Thoracic aorta (tissue), 2 donors: ENCODE data around the gene MBLAC1. TPM values are rescaled to one million over a fixed set of nuclear protein-coding genes. Genes with fewer than 3 reads are reported as not detected.

Experiments
- ATAC-seq: fragments of 150-250 bp; one replicate; pipeline ENCODE4 v1.8.0; 2017; ENCODE audit warnings: low read depth; ENCODE audit not compliant: insufficient number of reproducible peaks, low FRiP score
- DNase-seq: peaks from one replicate; pipeline ENCODE4 v3.0.0-alpha.2; 2020; ENCODE audit warnings: low spot score
- H3K27ac ChIP-seq, 2 donors: fragments of 200-600 bp; sonication (generic); 1 replicate in 1 of 2; 2 replicates in 1 of 2; pipeline ENCODE4 v1.5.1; 2016; ENCODE audit warnings: mild to moderate bottlenecking in 2 of 2, moderate library complexity in 2 of 2
- H3K27me3 ChIP-seq: fragments of 200-600 bp; sonication (generic); replicated peaks from 2 replicates; pipeline ENCODE4 v1.6.0; 2016; ENCODE audit warnings: mild to moderate bottlenecking; ENCODE audit not compliant: insufficient read depth
- H3K36me3 ChIP-seq: fragments of 200-600 bp; sonication (generic); one replicate; pipeline ENCODE4 v1.5.1; 2016
- H3K4me1 ChIP-seq, 2 donors: fragments of 200-600 bp; sonication (generic); 1 replicate in 1 of 2; 2 replicates in 1 of 2; pipeline versions ENCODE4 v1.5.1 to v1.6.0; 2016; ENCODE audit warnings: low read depth in 2 of 2, mild to moderate bottlenecking in 1 of 2; ENCODE audit not compliant: control insufficient read depth in 1 of 2
- H3K4me3 ChIP-seq: fragments of 200-600 bp; sonication (generic); 2 replicates; pipeline ENCODE4 v1.5.1; 2016; ENCODE audit warnings: mild to moderate bottlenecking
- H3K9me3 ChIP-seq: fragments of 200-600 bp; sonication (generic); 2 replicates; pipeline ENCODE4 v1.5.1; 2016
- total RNA-seq, 2 donors: library from RNA; depleted of rRNA; stranded (reverse); fragments of >200 nt; gene quantifications; one replicate each; pipeline versions ENCODE4 v1.1.0 to v1.2.3, GENCODE V29; 2016
- TF ChIP-seq, protein P1 (sequence below): fragments of 200-600 bp; sonication (generic); IDR thresholded peaks from one replicate; pipeline ENCODE4 v1.5.1; 2019; ENCODE audit warnings: antibody characterized with exemption

MBLAC1 gene
- total RNA-seq, 2 donors from 2014 or later: 1.1 TPM; not detected in 1

DNA sequence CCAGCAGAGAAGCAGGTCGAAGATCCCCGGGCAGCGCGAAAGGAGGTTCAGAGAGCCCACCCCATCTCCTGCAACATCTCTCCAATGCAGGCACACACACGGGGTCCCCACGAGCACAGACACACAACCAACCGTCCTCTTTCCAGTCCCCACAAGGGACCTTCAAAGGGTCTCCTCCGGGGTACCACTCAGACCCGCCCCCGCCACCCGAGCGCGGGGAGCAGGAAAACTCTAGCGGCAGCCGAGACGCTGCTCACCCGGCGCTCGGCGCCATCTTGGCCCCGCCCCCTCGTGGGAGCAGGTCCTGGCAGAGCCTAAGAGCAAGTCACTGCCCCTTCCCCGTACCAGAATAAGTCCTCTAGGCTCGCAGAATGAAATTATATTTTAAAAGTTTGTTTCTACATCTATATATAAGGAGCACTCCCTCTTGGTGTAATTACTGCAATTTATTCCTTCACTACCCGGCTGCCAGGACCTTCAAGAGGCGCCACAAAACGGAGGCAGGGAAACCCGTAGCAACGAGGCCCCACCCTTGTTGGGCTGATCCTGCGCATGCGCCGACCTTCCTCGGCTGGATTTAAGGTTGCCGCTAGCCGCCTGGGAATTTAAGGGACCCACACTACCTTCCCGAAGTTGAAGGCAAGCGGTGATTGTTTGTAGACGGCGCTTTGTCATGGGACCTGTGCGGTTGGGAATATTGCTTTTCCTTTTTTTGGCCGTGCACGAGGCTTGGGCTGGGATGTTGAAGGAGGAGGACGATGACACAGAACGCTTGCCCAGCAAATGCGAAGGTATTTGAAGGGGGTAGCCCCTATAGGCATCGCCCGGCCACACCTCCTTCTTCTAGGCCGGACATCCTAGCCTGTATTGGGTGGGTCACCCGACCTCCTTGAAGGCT, 7.4 kb upstream of the MBLAC1 start, which contains the start of the genes CNPY4 and TAF6:
Gene CNPY4, plus strand, starts transcription at position 563 of the 898 bp plus-strand sequence. Its CDS starts 111 bp downstream, at position 674.
Gene TAF6, minus strand, starts transcription at position 287 of the 898 bp plus-strand sequence. CDS start 5,149 bp downstream, outside the sequence.
- ATAC-seq (peak; percentile 93), DNase-seq (peak; percentile 84)
- Histone ChIP-seq H3K36me3 (no peaks in the 10 kb centered on the region), H3K27me3 (no peaks in the 10 kb centered on the region), H3K27ac (peak within 1 kb of the TSS; percentile 85 to 87), H3K4me1 (peaks cover 11 to 16% of the 10 kb centered on the region in 2 donors), H3K9me3 (no peaks in the 10 kb centered on the region), H3K4me3 (peak within 1 kb of the TSS; percentile 84)
- TF ChIP-seq, protein P1, sequence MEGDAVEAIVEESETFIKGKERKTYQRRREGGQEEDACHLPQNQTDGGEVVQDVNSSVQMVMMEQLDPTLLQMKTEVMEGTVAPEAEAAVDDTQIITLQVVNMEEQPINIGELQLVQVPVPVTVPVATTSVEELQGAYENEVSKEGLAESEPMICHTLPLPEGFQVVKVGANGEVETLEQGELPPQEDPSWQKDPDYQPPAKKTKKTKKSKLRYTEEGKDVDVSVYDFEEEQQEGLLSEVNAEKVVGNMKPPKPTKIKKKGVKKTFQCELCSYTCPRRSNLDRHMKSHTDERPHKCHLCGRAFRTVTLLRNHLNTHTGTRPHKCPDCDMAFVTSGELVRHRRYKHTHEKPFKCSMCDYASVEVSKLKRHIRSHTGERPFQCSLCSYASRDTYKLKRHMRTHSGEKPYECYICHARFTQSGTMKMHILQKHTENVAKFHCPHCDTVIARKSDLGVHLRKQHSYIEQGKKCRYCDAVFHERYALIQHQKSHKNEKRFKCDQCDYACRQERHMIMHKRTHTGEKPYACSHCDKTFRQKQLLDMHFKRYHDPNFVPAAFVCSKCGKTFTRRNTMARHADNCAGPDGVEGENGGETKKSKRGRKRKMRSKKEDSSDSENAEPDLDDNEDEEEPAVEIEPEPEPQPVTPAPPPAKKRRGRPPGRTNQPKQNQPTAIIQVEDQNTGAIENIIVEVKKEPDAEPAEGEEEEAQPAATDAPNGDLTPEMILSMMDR: peak; percentile 27

DNA sequence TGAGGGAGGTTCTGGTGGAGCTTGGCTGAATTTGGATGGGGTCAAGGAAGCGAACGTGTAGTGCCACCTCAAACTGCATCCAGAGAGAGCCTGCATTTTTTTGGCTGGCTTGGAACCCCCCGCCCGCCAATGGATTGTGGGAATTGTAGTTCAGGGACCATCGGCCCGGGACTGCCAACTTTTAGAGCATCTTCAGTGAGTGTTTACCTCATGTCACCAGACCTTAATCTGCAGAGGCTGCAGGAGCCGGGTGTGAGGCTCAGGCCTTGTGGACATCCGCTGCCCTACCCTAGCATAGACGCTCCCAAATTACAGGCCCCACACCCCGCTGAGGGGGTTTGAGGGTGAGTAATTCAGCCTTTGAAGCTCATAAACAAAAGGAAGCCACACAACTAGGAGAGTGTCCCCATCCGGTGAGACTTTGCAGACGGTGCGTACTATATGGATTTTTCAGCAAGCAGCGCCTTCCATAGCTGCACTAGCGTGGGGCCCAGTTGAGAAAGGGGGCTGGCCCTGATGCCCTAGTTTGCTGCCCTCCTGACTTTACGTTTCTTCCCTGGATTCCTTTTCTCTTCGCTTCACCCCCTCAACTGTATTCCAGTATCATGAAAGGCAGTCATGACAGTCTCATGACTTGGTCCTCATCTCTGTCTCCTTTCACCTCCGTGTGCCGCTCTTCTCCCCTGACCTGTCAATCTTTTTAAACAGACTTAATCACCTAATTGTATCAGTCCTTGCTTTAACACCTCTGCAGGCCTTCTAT, 6.6 kb upstream of the MBLAC1 start:
- no peaks in the 10 kb centered on the region for H3K9me3 ChIP-seq
- ATAC-seq (peak; percentile 46), DNase-seq (no peak)
- H3K27ac ChIP-seq: peak overlapping the region; percentile 85 to 87
- H3K4me1 ChIP-seq: peaks cover 11 to 19% of the 10 kb centered on the region in 2 donors
- H3K36me3 ChIP-seq: no peaks in the 10 kb centered on the region
- peak overlapping the region; percentile 84 for H3K4me3 ChIP-seq
- no peaks in the 10 kb centered on the region for H3K27me3 ChIP-seq
- TF ChIP-seq, protein P1: no peak

DNA sequence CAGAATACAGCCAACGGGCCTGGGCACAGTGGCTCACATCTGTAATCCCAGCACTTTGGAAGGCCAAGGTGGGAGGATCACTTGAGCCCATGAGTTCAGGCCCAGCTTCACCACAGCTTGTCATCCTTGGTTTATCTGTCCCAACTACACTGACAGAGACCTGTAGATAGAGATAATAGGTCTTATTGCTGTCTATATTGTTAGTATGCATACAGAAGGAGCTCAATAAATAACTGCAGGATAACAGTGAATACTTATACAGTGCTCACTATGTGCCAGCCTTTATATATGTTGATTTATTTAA, 6.1 kb upstream of the MBLAC1 start:
- H3K27me3 ChIP-seq: no peaks in the 10 kb centered on the region
- TF ChIP-seq, protein P1: no peak
- H3K9me3 ChIP-seq: no peaks in the 10 kb centered on the region
- ATAC-seq (no peak), DNase-seq (no peak)
- H3K4me1 ChIP-seq: peaks cover 11 to 24% of the 10 kb centered on the region in 2 donors
- H3K4me3 ChIP-seq: peak overlapping the region; percentile 84
- H3K36me3 ChIP-seq: no peaks in the 10 kb centered on the region
- peak overlapping the region; percentile 85 to 87 for H3K27ac ChIP-seq

DNA sequence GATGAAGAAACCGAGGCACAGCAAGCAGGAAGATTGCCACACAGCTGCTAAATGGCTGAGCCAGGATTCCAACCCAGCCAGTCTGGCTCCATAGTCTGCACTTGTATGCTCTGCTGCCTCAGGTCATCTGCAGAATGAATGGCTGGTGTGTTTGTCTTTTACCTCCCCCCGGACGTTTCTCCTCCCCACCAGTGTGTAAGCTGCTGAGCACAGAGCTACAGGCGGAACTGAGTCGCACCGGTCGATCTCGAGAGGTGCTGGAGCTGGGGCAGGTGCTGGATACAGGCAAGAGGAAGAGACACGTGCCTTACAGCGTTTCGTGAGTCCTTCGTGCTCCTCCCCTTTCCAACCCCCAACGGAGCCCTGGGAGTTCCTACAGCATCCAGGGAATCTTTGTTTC, 4.7 kb upstream of the MBLAC1 start:
- Histone ChIP-seq H3K9me3 (no peaks in the 10 kb centered on the region), H3K4me1 (peaks cover 15 to 34% of the 10 kb centered on the region in 2 donors), H3K27me3 (no peaks in the 10 kb centered on the region), H3K36me3 (no peaks in the 10 kb centered on the region), H3K27ac (no peak overlapping the region), H3K4me3 (no peak overlapping the region)
- no peak for DNase-seq
- TF ChIP-seq, protein P1: no peak
- no peak for ATAC-seq

DNA sequence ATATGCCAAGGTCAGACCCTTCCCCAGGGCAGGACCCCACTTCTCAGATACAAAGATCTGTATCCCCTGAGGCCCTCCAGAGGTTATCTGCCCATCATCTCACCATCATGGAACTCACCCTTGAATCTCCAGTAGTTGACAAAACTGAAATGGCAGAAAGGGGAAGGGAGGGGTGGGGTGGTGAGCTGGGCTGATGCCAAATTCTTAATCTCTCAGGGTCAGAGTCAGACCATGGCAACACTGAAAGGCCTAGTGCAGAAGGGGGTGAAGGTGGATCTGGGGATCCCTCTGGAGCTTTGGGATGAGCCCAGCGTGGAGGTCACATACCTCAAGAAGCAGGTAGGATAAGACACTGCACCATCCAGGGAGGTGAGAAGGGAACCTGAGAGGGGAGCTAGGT, 4.2 kb upstream of the MBLAC1 start:
- Histone ChIP-seq H3K27ac (no peak overlapping the region), H3K27me3 (no peaks in the 10 kb centered on the region), H3K4me1 (peaks cover 15 to 34% of the 10 kb centered on the region in 2 donors), H3K9me3 (no peaks in the 10 kb centered on the region), H3K36me3 (no peaks in the 10 kb centered on the region), H3K4me3 (no peak overlapping the region)
- TF ChIP-seq, protein P1: no peak
- DNase-seq (no peak), ATAC-seq (no peak)
